HS-27A (cell line): ENCODE data around the gene SYT1.
"Not testable (repeated sequence)": the region's sequence is repeated elsewhere in the genome, so short reads cannot be mapped to it uniquely, and the experiment has no call there.

ENCODE experiments used
- DNase-seq: peaks from one replicate; pipeline ENCODE4 v3.0.0-alpha.2; 2012; ENCODE audit warnings: low read depth, missing footprints

SYT1 gene

DNA sequence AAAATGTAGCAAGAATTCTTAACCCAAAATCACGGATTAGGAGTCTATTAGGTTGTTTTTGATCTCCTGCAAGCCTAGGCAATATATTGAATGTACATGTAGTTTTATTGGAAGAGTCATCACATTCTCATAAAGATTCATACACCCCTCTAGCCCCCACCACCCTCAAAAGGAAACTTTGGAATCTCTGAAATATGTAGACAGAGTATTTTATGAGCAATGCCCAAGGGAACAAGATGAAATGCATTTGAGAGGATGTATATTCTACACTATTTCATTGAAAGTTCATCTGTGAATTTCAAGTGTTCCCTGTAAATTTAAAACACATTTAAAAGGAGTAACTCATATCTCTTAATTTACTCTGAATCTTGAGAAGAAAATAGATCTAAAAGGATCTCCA lies 103.7 kb downstream of the SYT1 start:
- DNase-seq, result no peak

DNA sequence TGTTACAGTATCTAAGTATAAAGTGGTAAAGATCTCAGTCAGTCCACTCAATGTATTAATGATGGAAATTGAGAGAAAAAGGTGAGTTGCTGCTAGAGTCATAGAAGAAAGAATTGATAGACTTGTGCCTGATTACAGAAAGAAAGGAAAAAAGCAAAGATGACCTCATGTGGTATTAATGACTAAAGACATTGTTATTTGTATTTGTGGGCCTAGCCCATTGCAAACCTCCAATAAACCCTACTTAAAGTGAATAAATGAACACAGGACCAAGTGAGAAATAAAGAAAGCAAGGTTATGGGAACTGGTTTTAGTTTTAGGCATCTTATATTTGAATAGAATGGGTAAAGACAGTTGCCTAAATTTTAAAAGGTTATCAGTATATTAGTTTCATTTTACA lies 105.5 kb downstream of the SYT1 start:
- peak; percentile 17 for DNase-seq

DNA sequence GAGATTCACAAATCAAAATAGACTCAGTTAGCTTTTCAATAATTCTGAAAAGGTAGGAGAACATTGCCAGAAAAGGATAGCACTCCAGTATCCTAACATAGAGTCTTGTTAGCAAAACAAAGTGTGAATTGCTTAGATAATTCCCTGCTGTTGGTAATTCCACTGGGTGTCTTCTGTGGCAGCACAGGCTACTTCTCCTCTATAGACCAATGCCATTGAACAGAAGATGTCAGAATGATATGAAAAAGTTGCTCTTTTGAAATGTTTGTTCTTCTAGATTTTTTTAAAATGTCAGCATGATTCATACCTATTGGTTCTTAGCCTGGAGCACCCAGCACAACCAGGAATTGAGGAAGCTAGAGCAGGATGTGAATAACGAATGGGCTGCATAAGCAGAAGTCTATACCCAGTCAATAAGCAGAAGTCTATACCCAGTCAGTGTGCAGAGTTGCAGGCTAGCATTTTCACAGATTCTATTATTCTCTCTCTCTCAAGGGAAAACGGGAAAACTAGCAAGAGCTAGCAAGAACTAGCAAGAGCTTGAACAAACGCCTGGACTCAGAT lies 112.8 kb downstream of the SYT1 start:
- DNase-seq, result no peak

DNA sequence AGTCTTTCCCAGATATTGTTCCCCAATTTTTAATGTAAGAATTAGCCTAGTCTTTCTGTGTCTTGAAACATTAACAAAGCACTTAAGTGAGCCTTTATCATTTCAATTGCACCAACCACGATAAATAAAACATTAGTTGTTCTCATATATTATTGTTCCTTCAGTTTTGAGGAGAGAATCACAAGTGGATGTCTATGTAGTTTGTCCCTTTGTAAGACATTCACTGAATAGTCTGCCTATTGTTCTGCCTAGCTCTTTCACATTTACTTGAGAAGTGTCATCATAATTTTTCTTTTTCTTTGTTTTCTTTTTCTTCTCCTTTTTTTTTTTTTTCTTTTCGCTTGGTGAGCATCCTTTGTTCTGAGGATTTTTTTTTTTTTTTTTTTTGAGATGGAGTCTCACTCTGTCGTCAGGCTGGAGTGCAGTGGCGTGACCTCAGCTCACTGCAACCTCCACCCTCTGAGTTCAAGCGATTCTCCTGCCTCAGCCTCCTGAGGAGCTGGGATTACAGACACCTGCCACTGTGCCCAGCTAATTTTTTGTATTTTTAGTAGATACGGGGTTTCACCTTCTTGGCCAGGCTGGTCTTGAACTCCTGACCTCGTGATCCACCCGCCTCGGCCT lies 129.7 kb downstream of the SYT1 start:
- DNase-seq, result no peak

- DNase-seq, result no peak
Measured at GRCh38 chr12:79000501-79000900, 135.9 kb downstream of the SYT1 start.

GRCh38 chr12:79001404-79001803 lies 136.8 kb downstream of the SYT1 start:
- no peak for DNase-seq

DNA sequence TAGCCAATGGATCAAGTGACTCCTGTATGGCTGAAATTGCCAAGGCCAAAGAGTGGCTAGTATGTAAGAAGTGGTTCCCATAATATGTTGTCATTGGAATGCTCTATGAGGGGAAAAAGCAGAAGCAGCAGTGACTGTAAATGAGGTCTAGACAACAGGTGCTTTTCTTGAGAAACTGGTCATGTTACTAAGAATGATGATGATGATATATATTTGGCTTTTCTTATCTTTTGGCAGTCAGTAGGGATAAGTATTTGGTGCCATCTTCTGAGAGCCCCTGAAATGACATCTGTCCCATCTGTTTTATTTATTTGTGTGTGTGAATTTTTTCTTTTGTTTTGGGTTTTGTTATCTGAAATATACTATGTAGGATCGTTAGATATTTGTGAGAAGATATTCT lies 141.7 kb downstream of the SYT1 start:
- peak; percentile 20 for DNase-seq

GRCh38 chr12:79008591-79008990 lies 144.0 kb downstream of the SYT1 start:
- no peak for DNase-seq

DNA sequence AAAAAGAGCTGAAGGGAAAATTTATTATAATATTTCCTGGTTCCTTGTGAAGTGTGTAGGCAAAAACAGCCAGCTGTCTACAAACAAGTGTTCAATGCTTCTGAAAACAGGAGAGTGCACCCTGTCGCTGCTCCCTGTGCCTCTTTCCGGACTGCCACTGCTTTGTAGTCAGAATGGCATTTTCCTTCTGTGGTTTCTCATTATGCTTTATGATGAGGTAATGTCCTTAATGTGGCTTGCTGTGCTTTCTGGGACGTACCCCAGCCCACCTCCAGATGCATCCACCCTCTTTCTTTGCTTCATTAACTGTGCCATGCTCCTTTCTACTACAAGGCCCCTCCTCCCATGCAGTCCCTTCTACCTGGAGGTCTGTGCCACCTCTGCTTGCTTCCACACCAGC lies 148.1 kb downstream of the SYT1 start:
- no peak for DNase-seq

- DNase-seq, result no peak
Measured at GRCh38 chr12:79016181-79016580, 151.6 kb downstream of the SYT1 start.

DNA sequence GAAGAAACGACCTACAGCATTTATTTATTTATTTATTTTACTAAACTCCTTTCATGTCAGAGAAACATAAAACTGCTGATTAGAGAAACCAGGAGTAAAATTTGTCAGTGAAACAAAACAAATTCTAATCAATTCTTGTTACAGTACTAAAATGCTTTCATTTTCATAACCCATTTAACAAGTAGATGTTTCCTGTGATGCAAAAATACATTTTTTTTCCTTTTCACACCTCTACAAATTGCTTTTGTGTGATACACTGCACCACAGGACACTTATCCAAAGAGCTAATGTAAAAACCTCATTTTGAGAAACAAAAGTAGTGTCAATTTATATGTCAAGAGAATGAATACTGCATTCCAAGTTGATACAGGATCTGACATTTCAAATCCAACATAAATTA lies 155.1 kb downstream of the SYT1 start:
- no peak for DNase-seq

GRCh38 chr12:79020106-79020505 lies 155.5 kb downstream of the SYT1 start:
- no peak for DNase-seq

DNA sequence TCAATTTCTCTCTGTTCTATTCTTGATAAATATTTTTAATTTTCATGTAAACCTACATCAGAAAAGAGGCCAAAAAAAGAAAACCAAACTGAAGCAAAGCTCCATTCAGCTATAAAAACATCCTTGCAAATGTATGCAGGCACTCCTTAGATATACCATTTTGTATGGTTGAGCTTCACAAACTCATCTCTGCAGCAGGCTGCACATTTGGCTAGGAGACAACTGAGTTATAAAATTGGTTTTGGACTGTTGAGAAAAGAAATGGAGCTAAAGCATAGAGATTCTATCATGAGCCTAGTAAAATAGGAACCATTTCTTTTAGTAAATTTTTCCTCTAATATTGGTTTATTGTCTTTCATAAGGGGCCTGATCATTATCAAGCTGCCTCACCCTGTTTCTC lies 156.4 kb downstream of the SYT1 start:
- no peak for DNase-seq

GRCh38 chr12:79023261-79023660 lies 158.7 kb downstream of the SYT1 start:
- no peak for DNase-seq

- DNase-seq, result no peak
Measured at GRCh38 chr12:79023784-79024183, 159.2 kb downstream of the SYT1 start.

- DNase-seq, result no peak
Measured at GRCh38 chr12:79033788-79034187, 169.2 kb downstream of the SYT1 start.

- not testable (repeated sequence) for DNase-seq
Measured at GRCh38 chr12:79044748-79045147, 180.2 kb downstream of the SYT1 start.

- not testable (repeated sequence) for DNase-seq
Measured at GRCh38 chr12:79045149-79045703, 180.7 kb downstream of the SYT1 start.

GRCh38 chr12:79046021-79046420 lies 181.4 kb downstream of the SYT1 start:
- DNase-seq, result no peak

DNA sequence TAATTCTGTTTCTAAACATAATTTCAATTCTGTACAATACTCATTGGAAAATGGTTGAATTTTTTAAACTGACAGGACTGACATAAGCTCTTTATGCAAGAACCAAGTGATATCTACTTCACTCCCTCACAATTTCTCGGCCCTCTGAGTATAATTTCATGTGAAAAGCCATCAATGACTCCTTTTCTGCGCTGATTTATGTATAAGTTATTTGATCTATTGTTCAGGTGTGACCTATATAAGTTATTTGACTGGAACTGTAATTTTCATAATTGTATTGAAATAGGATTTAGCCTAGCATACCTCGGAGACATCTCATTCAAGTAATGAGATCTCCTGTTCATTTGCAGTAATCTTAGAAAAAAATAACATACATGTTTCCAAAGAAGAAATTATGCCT lies 184.4 kb downstream of the SYT1 start:
- no peak for DNase-seq

DNA sequence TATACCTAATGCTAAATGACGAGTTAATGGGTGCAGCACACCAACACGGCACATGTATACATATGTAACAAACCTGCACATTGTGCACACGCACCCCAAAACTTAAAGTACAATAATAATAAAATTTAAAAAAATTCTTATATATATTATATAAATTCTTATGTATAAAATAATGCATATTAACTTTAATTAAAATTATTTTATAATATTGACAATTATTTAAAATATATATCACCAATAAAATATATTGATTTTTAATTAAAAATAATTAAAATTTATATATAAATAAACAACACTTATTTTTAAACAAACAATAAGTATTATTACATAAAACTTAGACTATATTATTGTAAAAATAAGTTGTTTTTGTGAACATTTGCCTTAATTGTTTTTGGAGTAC lies 188.8 kb downstream of the SYT1 start:
- no peak for DNase-seq

DNA sequence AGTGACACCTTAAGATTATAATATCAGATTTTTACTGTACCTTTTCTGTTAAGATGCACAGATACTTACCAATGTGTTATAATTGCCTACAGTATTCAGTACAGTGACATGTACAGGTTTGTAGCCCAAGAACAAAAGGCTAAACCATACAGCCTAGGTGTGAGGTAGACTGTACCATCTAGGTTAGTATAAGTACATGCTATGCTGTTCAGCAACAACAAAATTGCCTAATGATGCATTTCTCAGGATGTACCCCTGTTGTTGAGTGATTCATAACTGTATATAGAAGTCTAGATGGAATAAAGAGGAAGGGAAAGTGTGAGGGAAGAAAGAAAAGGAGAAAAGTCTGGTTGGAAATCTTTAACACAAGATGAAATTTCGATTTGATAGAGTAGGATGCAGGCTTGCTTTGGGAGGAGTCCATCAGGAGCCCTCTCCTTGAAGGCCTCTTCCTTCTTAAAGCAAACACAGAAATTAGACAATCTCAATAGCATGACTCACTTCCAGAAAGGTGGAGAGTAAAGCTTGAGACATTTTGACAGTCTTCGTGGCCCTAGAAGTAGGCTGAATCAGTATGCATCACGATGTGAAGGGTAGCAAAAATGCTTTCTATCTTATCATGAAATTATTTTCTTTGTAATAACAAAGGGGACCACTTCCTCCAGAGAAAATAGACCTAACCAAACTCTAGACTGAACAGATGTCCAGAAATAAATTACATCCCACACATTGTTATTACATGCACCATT lies 191.5 kb downstream of the SYT1 start:
- DNase-seq, result peak; percentile 35

- no peak for DNase-seq
Measured at GRCh38 chr12:79056775-79057174, 192.2 kb downstream of the SYT1 start.
